HG02840 (cell line): ENCODE results near the gene UBAC2.
A peak's percentile ranks its signal among the peaks of the same experiment; 100 is the strongest.

ENCODE experiments used
- ATAC-seq: cut with Tn5 transposase; IDR thresholded peaks from one replicate; pipeline ENCODE4 v1.9.1; 2021; ENCODE audit warnings: mild to moderate bottlenecking, moderate library complexity, moderate number of reproducible peaks; ENCODE audit not compliant: unreplicated experiment, low FRiP score

Gene UBAC2

GRCh38 chr13:99421758-99422585 is 221.3 kb downstream of the UBAC2 start:
- no peak for ATAC-seq

GRCh38 chr13:99422586-99423220 is 222.0 kb downstream of the UBAC2 start:
- ATAC-seq, result no peak

GRCh38 chr13:99425485-99426341 is 225.1 kb downstream of the UBAC2 start:
- ATAC-seq, result peak; percentile 45

- no peak for ATAC-seq
These were observed 225.8 kb downstream of the UBAC2 start for GRCh38 chr13:99426426-99426825.

GRCh38 chr13:99429670-99430069 is 229.0 kb downstream of the UBAC2 start:
- ATAC-seq, result no peak

- peak; percentile 24 for ATAC-seq
These were observed 231.4 kb downstream of the UBAC2 start for GRCh38 chr13:99431927-99432608.

GRCh38 chr13:99432609-99433542 is 232.2 kb downstream of the UBAC2 start:
- ATAC-seq, result peak; percentile 54

GRCh38 chr13:99433543-99434075 is 233.0 kb downstream of the UBAC2 start:
- no peak for ATAC-seq

- ATAC-seq, result no peak
These were observed 233.7 kb downstream of the UBAC2 start for GRCh38 chr13:99434258-99434788.

GRCh38 chr13:99435116-99435515 is 234.5 kb downstream of the UBAC2 start:
- ATAC-seq, result no peak

- ATAC-seq, result no peak
These were observed 235.3 kb downstream of the UBAC2 start for GRCh38 chr13:99435998-99436397.
